ENCODE data around the gene COG5.
"Not testable (repeated sequence)": the region's sequence is repeated elsewhere in the genome, so short reads cannot be mapped to it uniquely, and the experiment has no call there.

Gene COG5

GRCh38 chr7:107258737-107259136, 305.0 kb downstream of the COG5 start:
- no peak for DNase-seq

- no peak for DNase-seq
Measured at GRCh38 chr7:107255602-107256001, 308.1 kb downstream of the COG5 start.

- no peak for DNase-seq
Measured at GRCh38 chr7:107254398-107254985, 309.2 kb downstream of the COG5 start.

- no peak for DNase-seq
Measured at GRCh38 chr7:107253599-107253998, 310.1 kb downstream of the COG5 start.

GRCh38 chr7:107251963-107252362, 311.8 kb downstream of the COG5 start:
- no peak for DNase-seq

GRCh38 chr7:107248551-107249316, 315.0 kb downstream of the COG5 start:
- DNase-seq = no peak

GRCh38 chr7:107246836-107247235, 316.9 kb downstream of the COG5 start:
- DNase-seq = not testable (repeated sequence)

GRCh38 chr7:107244613-107245012, 319.1 kb downstream of the COG5 start:
- no peak for DNase-seq

GRCh38 chr7:107242267-107242666, 321.5 kb downstream of the COG5 start:
- no peak for DNase-seq

GRCh38 chr7:107237451-107237850, 326.3 kb downstream of the COG5 start:
- no peak for DNase-seq

GRCh38 chr7:107236862-107237261, 326.9 kb downstream of the COG5 start:
- DNase-seq = no peak

- DNase-seq = no peak
Measured at GRCh38 chr7:107234436-107234835, 329.3 kb downstream of the COG5 start.

GRCh38 chr7:107233981-107234380, 329.7 kb downstream of the COG5 start:
- DNase-seq = no peak

- no peak for DNase-seq
Measured at GRCh38 chr7:107233174-107233573, 330.5 kb downstream of the COG5 start.

GRCh38 chr7:107232568-107233090, 331.1 kb downstream of the COG5 start:
- no peak for DNase-seq

GRCh38 chr7:107230334-107230733, 333.4 kb downstream of the COG5 start:
- no peak for DNase-seq

GRCh38 chr7:107228291-107228690, 335.4 kb downstream of the COG5 start:
- no peak for DNase-seq

- no peak for DNase-seq
Measured at GRCh38 chr7:107224374-107225223, 339.1 kb downstream of the COG5 start.

- not testable (repeated sequence) for DNase-seq
Measured at GRCh38 chr7:107220806-107221205, 342.9 kb downstream of the COG5 start.

GRCh38 chr7:107220356-107220755, 343.4 kb downstream of the COG5 start:
- no peak for DNase-seq

- no peak for DNase-seq
Measured at GRCh38 chr7:107219563-107220244, 344.0 kb downstream of the COG5 start.

GRCh38 chr7:107213945-107214344, 349.8 kb downstream of the COG5 start:
- DNase-seq = no peak
